ENCODE results near the gene ENKUR. TPM values are rescaled to one million over a fixed set of nuclear protein-coding genes. Genes with fewer than 3 reads are reported as not detected.

Gene ENKUR
- polyA plus RNA-seq, 2 donors, result 0.01 to 0.08 TPM

- no peaks in the 10 kb centered on the region for H3K27me3 ChIP-seq (ENCODE audit: control insufficient read depth in 1 of 2, insufficient read depth in 2 of 2, low read length in 2 of 2)
- no peaks in the 10 kb centered on the region for H3K4me1 ChIP-seq (ENCODE audit: control insufficient read depth in 2 of 2, insufficient read depth in 2 of 2, low read length in 1 of 2)
- H3K36me3 ChIP-seq (ENCODE audit: control insufficient read depth in 2 of 2, insufficient read depth in 2 of 2, low read length in 1 of 2), result no peaks in the 10 kb centered on the region
- H3K4me3 ChIP-seq (ENCODE audit: low read depth in 1 of 2, low read length in 2 of 2), result no peak overlapping the region
- H3K9me3 ChIP-seq (ENCODE audit: control insufficient read depth in 2 of 2, insufficient read depth in 1 of 2, low read depth in 1 of 2, low read length in 1 of 2), result no peaks in the 10 kb centered on the region
- 82 to 88% methylated on average over 3 of the region's 3 CpGs for WGBS, 2 donors
- no peak overlapping the region for H3K27ac ChIP-seq (ENCODE audit: low read depth in 2 of 2, low read length in 1 of 2)
Measured at GRCh38 chr10:24998044-24998443, 17.9 kb downstream of the ENKUR start.

GRCh38 chr10:24995072-24995471 is 20.9 kb downstream of the ENKUR start:
- Histone ChIP-seq H3K27ac (ENCODE audit: low read depth in 2 of 2, low read length in 1 of 2) (no peak overlapping the region), H3K27me3 (ENCODE audit: control insufficient read depth in 1 of 2, insufficient read depth in 2 of 2, low read length in 2 of 2) (no peaks in the 10 kb centered on the region), H3K4me1 (ENCODE audit: control insufficient read depth in 2 of 2, insufficient read depth in 2 of 2, low read length in 1 of 2) (no peaks in the 10 kb centered on the region), H3K9me3 (ENCODE audit: control insufficient read depth in 2 of 2, insufficient read depth in 1 of 2, low read depth in 1 of 2, low read length in 1 of 2) (no peaks in the 10 kb centered on the region), H3K4me3 (ENCODE audit: low read depth in 1 of 2, low read length in 2 of 2) (no peak overlapping the region), H3K36me3 (ENCODE audit: control insufficient read depth in 2 of 2, insufficient read depth in 2 of 2, low read length in 1 of 2) (no peaks in the 10 kb centered on the region)

DNA sequence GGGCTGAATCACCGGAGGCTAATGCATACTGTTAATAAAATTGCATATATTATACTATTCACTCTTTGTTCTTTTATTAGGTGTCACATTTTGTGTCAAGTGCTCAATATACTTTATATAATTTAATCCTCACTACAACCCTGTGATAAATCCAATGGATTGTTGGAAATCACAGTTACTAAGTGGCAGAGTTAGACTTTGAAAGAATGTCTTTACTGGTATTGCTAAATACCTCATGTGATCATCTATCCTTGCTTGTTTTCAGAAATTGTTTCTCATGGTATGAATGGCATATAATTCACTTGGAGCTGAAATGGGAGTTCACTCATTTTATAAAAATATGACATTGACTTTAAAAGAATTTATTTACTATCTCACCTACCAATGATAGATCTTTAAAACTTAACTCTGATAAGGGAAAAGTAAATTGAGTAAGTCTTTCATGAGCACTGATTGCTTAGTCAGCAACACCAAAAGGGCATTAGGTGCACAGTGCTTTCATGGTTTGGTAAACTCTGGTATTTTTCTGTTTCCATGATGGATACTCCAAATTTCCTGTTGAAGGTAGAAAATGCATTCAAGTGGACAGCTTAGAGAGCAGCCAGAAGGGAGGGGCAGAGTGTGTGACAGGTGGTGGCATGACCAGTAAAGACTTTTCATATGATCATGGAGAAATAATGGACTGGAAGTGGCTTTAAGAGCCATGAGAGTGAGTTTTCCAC is 22.6 kb downstream of the ENKUR start:
- no peaks in the 10 kb centered on the region for H3K27me3 ChIP-seq (ENCODE audit: control insufficient read depth in 1 of 2, insufficient read depth in 2 of 2, low read length in 2 of 2)
- no peak overlapping the region for H3K27ac ChIP-seq (ENCODE audit: low read depth in 2 of 2, low read length in 1 of 2)
- no peaks in the 10 kb centered on the region for H3K4me1 ChIP-seq (ENCODE audit: control insufficient read depth in 2 of 2, insufficient read depth in 2 of 2, low read length in 1 of 2)
- H3K4me3 ChIP-seq (ENCODE audit: low read depth in 1 of 2, low read length in 2 of 2), result no peak overlapping the region
- no peaks in the 10 kb centered on the region for H3K9me3 ChIP-seq (ENCODE audit: control insufficient read depth in 2 of 2, insufficient read depth in 1 of 2, low read depth in 1 of 2, low read length in 1 of 2)
- no peaks in the 10 kb centered on the region for H3K36me3 ChIP-seq (ENCODE audit: control insufficient read depth in 2 of 2, insufficient read depth in 2 of 2, low read length in 1 of 2)
- 91 to 94% methylated on average over 1 of the region's 1 CpG for WGBS, 2 donors

DNA sequence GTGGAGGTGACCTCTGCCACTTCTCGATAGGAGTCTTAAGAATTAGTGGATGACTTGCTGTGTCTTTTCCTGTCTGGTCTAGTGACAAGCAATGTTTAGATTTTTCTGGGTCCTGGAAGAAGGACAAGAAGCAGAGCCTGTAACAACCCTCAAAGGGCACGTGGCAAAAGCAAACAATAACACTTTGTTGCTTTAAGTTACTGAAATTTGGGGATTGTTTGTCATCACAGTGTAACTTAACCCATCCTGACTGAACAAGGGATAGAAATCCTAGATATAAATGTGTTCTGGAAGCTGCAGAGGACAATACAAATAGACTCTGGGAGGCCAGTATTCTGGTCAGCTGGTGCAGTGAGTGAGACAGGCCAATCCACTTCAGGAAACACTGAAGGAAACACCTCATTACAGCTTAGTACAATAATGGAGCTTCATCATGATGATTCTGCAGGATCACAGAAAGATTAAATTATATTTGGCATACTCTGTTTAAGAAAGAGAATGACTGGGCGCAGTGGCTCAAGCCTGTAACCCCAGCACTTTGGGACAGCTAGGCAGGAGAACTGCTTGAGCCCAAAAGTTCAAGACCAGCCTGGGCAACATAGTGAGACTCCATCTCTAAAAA is 23.3 kb downstream of the ENKUR start:
- Histone ChIP-seq H3K27ac (ENCODE audit: low read depth in 2 of 2, low read length in 1 of 2) (no peak overlapping the region), H3K36me3 (ENCODE audit: control insufficient read depth in 2 of 2, insufficient read depth in 2 of 2, low read length in 1 of 2) (no peaks in the 10 kb centered on the region), H3K27me3 (ENCODE audit: control insufficient read depth in 1 of 2, insufficient read depth in 2 of 2, low read length in 2 of 2) (no peaks in the 10 kb centered on the region), H3K4me3 (ENCODE audit: low read depth in 1 of 2, low read length in 2 of 2) (no peak overlapping the region), H3K4me1 (ENCODE audit: control insufficient read depth in 2 of 2, insufficient read depth in 2 of 2, low read length in 1 of 2) (no peaks in the 10 kb centered on the region), H3K9me3 (ENCODE audit: control insufficient read depth in 2 of 2, insufficient read depth in 1 of 2, low read depth in 1 of 2, low read length in 1 of 2) (no peaks in the 10 kb centered on the region)
- WGBS, 2 donors, result 77 to 80% methylated on average over 3 of the region's 3 CpGs

DNA sequence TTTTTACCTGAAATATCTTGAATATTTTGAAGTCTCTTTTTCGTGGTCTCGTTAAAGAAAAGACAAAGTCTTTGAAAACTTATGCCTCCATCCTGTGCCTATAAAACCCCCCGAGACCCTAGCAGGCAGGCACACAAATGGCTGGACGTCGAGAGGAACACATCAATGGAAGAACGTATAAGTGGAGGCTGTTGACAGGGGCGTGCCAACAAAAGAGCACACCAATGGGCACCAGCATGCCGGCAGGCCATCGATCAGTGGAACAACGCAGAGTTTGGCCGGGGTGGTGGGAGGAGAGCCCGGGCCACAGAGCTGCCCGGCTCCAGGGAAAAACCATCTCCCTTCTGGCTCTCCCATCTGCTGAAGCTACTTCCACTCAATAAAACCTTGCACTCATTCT is 24.7 kb downstream of the ENKUR start:
- no peak overlapping the region for H3K27ac ChIP-seq (ENCODE audit: low read depth in 2 of 2, low read length in 1 of 2)
- WGBS, 2 donors, result 90 to 92% methylated on average over 13 of the region's 13 CpGs

GRCh38 chr10:24989867-24990266 is 26.1 kb downstream of the ENKUR start:
- Histone ChIP-seq H3K9me3 (ENCODE audit: control insufficient read depth in 2 of 2, insufficient read depth in 1 of 2, low read depth in 1 of 2, low read length in 1 of 2) (no peaks in the 10 kb centered on the region), H3K27me3 (ENCODE audit: control insufficient read depth in 1 of 2, insufficient read depth in 2 of 2, low read length in 2 of 2) (no peaks in the 10 kb centered on the region), H3K4me1 (ENCODE audit: control insufficient read depth in 2 of 2, insufficient read depth in 2 of 2, low read length in 1 of 2) (no peaks in the 10 kb centered on the region), H3K4me3 (ENCODE audit: low read depth in 1 of 2, low read length in 2 of 2) (no peak overlapping the region), H3K27ac (ENCODE audit: low read depth in 2 of 2, low read length in 1 of 2) (no peak overlapping the region), H3K36me3 (ENCODE audit: control insufficient read depth in 2 of 2, insufficient read depth in 2 of 2, low read length in 1 of 2) (no peaks in the 10 kb centered on the region)
- 12 to 13% methylated on average over 1 of the region's 1 CpG for WGBS, 2 donors

More for the DNA sequence above, 24.7 kb downstream of the ENKUR start:
- H3K4me3 ChIP-seq (ENCODE audit: low read depth in 1 of 2, low read length in 2 of 2), result no peak overlapping the region
- H3K4me1 ChIP-seq (ENCODE audit: control insufficient read depth in 2 of 2, insufficient read depth in 2 of 2, low read length in 1 of 2), result no peaks in the 10 kb centered on the region
- no peaks in the 10 kb centered on the region for H3K9me3 ChIP-seq (ENCODE audit: control insufficient read depth in 2 of 2, insufficient read depth in 1 of 2, low read depth in 1 of 2, low read length in 1 of 2)
- H3K27me3 ChIP-seq (ENCODE audit: control insufficient read depth in 1 of 2, insufficient read depth in 2 of 2, low read length in 2 of 2), result no peaks in the 10 kb centered on the region
- H3K36me3 ChIP-seq (ENCODE audit: control insufficient read depth in 2 of 2, insufficient read depth in 2 of 2, low read length in 1 of 2), result no peaks in the 10 kb centered on the region

- Histone ChIP-seq H3K4me1 (ENCODE audit: control insufficient read depth in 2 of 2, insufficient read depth in 2 of 2, low read length in 1 of 2) (no peaks in the 10 kb centered on the region), H3K27me3 (ENCODE audit: control insufficient read depth in 1 of 2, insufficient read depth in 2 of 2, low read length in 2 of 2) (no peaks in the 10 kb centered on the region), H3K27ac (ENCODE audit: low read depth in 2 of 2, low read length in 1 of 2) (no peak overlapping the region), H3K4me3 (ENCODE audit: low read depth in 1 of 2, low read length in 2 of 2) (no peak overlapping the region), H3K9me3 (ENCODE audit: control insufficient read depth in 2 of 2, insufficient read depth in 1 of 2, low read depth in 1 of 2, low read length in 1 of 2) (no peaks in the 10 kb centered on the region), H3K36me3 (ENCODE audit: control insufficient read depth in 2 of 2, insufficient read depth in 2 of 2, low read length in 1 of 2) (no peaks in the 10 kb centered on the region)
- WGBS, 2 donors, result 69 to 79% methylated on average over 12 of the region's 12 CpGs
Measured at GRCh38 chr10:24988831-24989640, 26.9 kb downstream of the ENKUR start.

GRCh38 chr10:24984906-24985305 is 31.1 kb downstream of the ENKUR start:
- no peak overlapping the region for H3K27ac ChIP-seq (ENCODE audit: low read depth in 2 of 2, low read length in 1 of 2)
- H3K4me3 ChIP-seq (ENCODE audit: low read depth in 1 of 2, low read length in 2 of 2), result no peak overlapping the region
- no peaks in the 10 kb centered on the region for H3K27me3 ChIP-seq (ENCODE audit: control insufficient read depth in 1 of 2, insufficient read depth in 2 of 2, low read length in 2 of 2)
- WGBS, 2 donors, result 55 to 71% methylated on average over 3 of the region's 3 CpGs
- H3K36me3 ChIP-seq (ENCODE audit: control insufficient read depth in 2 of 2, insufficient read depth in 2 of 2, low read length in 1 of 2), result no peaks in the 10 kb centered on the region
- H3K4me1 ChIP-seq (ENCODE audit: control insufficient read depth in 2 of 2, insufficient read depth in 2 of 2, low read length in 1 of 2), result no peaks in the 10 kb centered on the region
- H3K9me3 ChIP-seq (ENCODE audit: control insufficient read depth in 2 of 2, insufficient read depth in 1 of 2, low read depth in 1 of 2, low read length in 1 of 2), result no peaks in the 10 kb centered on the region

GRCh38 chr10:24983946-24984345 is 32.0 kb downstream of the ENKUR start:
- H3K4me1 ChIP-seq (ENCODE audit: control insufficient read depth in 2 of 2, insufficient read depth in 2 of 2, low read length in 1 of 2), result no peaks in the 10 kb centered on the region
- WGBS, 2 donors, result 81 to 85% methylated on average over 3 of the region's 3 CpGs

More at GRCh38 chr10:24983946-24984345, 32.0 kb downstream of the ENKUR start:
- H3K27ac ChIP-seq (ENCODE audit: low read depth in 2 of 2, low read length in 1 of 2), result no peak overlapping the region
- no peak overlapping the region for H3K4me3 ChIP-seq (ENCODE audit: low read depth in 1 of 2, low read length in 2 of 2)
- no peaks in the 10 kb centered on the region for H3K36me3 ChIP-seq (ENCODE audit: control insufficient read depth in 2 of 2, insufficient read depth in 2 of 2, low read length in 1 of 2)
- H3K27me3 ChIP-seq (ENCODE audit: control insufficient read depth in 1 of 2, insufficient read depth in 2 of 2, low read length in 2 of 2), result no peaks in the 10 kb centered on the region
- H3K9me3 ChIP-seq (ENCODE audit: control insufficient read depth in 2 of 2, insufficient read depth in 1 of 2, low read depth in 1 of 2, low read length in 1 of 2), result no peaks in the 10 kb centered on the region

All from esophagus (tissue), 2 donors.